ENCODE measurements around the gene DDB1. TPM values are rescaled to one million over a fixed set of nuclear protein-coding genes. Genes with fewer than 3 reads are reported as not detected.
A peak's percentile ranks its signal among the peaks of the same experiment; 100 is the strongest.

The DDB1 gene
- total and polyA plus RNA-seq, 2 of the 13 experiments (the other 11 are each of a cell fraction or from before 2014, with no cell fraction given), result 217 to 266 TPM

GRCh38 chr11:61332797-61333549, at the start of gene DDB1, which contains the start of gene TKFC (continued):
- TF ChIP-seq ZNF557 (CRISPR knock-in tag; IDR thresholded peaks at IDR 0.05) (peak; percentile 45; the same call in 1 of the 2 replicates), FOXA1 (IDR thresholded peaks at IDR 0.05) (no peak), FOXA1 (CRISPR knock-in tag; IDR thresholded peaks at IDR 0.05) (no peak), KLF11 (CRISPR knock-in tag; IDR thresholded peaks at IDR 0.05) (no peak), ZNF646 (CRISPR knock-in tag; IDR thresholded peaks at IDR 0.05) (no peak), NFIB (CRISPR knock-in tag; IDR thresholded peaks at IDR 0.05; ENCODE audit: borderline replicate concordance) (0 out of 2 replicates have a peak, but pooled peaks have one; percentile 70), HOXA7 (CRISPR knock-in tag; IDR thresholded peaks at IDR 0.05) (no peak), GATA4 (IDR thresholded peaks at IDR 0.05; ENCODE audit: borderline replicate concordance, low read depth) (peak; percentile 53; the same call in 1 of the 2 replicates), KLF13 (CRISPR knock-in tag; IDR thresholded peaks at IDR 0.05) (no peak), NR0B2 (CRISPR knock-in tag; IDR thresholded peaks at IDR 0.05) (no peak), LRRFIP1 (CRISPR knock-in tag; conservative IDR thresholded peaks at IDR 0.05) (no peak), FOXO1 (CRISPR knock-in tag; IDR thresholded peaks at IDR 0.05) (peak; percentile 51), GABPA (IDR thresholded peaks at IDR 0.05; ENCODE audit: low read depth, low read length) (peak; percentile 66), GABPA (CRISPR knock-in tag; IDR thresholded peaks at IDR 0.05; ENCODE audit: low read depth) (peak; percentile 85), ZBTB7B (CRISPR knock-in tag; IDR thresholded peaks at IDR 0.05) (peak; percentile 64), MBNL3 (CRISPR knock-in tag; conservative IDR thresholded peaks at IDR 0.05) (no peak), KLF12 (CRISPR knock-in tag; IDR thresholded peaks at IDR 0.05; ENCODE audit: borderline replicate concordance) (peak; percentile 58; the same call in 1 of the 2 replicates), KDM1A (CRISPR knock-in tag; IDR thresholded peaks at IDR 0.05) (0 out of 2 replicates have a peak, but pooled peaks have one; percentile 22), ZNF570 (CRISPR knock-in tag; IDR thresholded peaks at IDR 0.05; ENCODE audit: borderline replicate concordance) (no peak), MLX (CRISPR knock-in tag; IDR thresholded peaks at IDR 0.05) (peak; percentile 26; the same call in 1 of the 2 replicates), THYN1 (CRISPR knock-in tag; IDR thresholded peaks at IDR 0.05; ENCODE audit: borderline replicate concordance, low read depth) (0 out of 2 replicates have a peak, but pooled peaks have one; percentile 65)
